Keratinocyte (primary cell): ENCODE results near the gene A3GALT2. TPM values are rescaled to one million over a fixed set of nuclear protein-coding genes. Genes with fewer than 3 reads are reported as not detected.

Source experiments
- DNase-seq: peaks from one replicate; pipeline ENCODE4 v3.0.0-alpha.2; 2011; ENCODE audit warnings: low read depth, missing footprints, low spot score
- FAIRE-seq: peaks from 2 replicates; lab custom pipeline; 2011; peaks lifted over from hg19 to GRCh38; lab: Jason Lieb, UNC
- H2AFZ ChIP-seq: 2 replicates; pipeline ENCODE4 v1.6.0; 2012; ENCODE audit warnings: low read length, control low read depth, inconsistent platforms; ENCODE audit not compliant: control insufficient read depth
- H3K27ac ChIP-seq: 2 replicates; pipeline ENCODE4 v1.5.1; 2011; ENCODE audit warnings: low read length; ENCODE audit not compliant: control insufficient read depth, insufficient read depth
- H3K27me3 ChIP-seq: 3 replicates; pipeline ENCODE4 v1.6.0; 2011; ENCODE audit warnings: low read length; ENCODE audit not compliant: control insufficient read depth, insufficient read depth; ENCODE audit errors: extremely low read depth
- H3K36me3 ChIP-seq, 2 experiments: 2 replicates in 1 of 2; 3 replicates in 1 of 2; pipeline ENCODE4 v1.5.1; 2011; ENCODE audit warnings: low read length in 2 of 2, mild to moderate bottlenecking in 1 of 2; ENCODE audit not compliant: control insufficient read depth in 2 of 2, insufficient read depth in 2 of 2; ENCODE audit errors: extremely low read depth in 1 of 2
- H3K4me1 ChIP-seq: 3 replicates; pipeline ENCODE4 v1.5.1; 2011; ENCODE audit warnings: low read length; ENCODE audit not compliant: control insufficient read depth, insufficient read depth; ENCODE audit errors: extremely low read depth
- H3K4me2 ChIP-seq: 3 replicates; pipeline ENCODE4 v1.6.0; 2011; ENCODE audit warnings: low read depth, low read length; ENCODE audit not compliant: control insufficient read depth, insufficient read depth; ENCODE audit errors: extremely low read depth
- H3K4me3 ChIP-seq, 3 experiments: fragments of 200-600 bp in 1 of 3; sonication (generic) in 1 of 3; 2 replicates in 2 of 3; 3 replicates in 1 of 3; pipeline ENCODE4 v1.5.1; 2011 to 2016; ENCODE audit warnings: low read length in 3 of 3, mild to moderate bottlenecking in 3 of 3, control low read depth in 2 of 3, inconsistent platforms in 1 of 3, low read depth in 1 of 3, mixed read lengths in 1 of 3, mixed run types in 1 of 3, moderate library complexity in 1 of 3; ENCODE audit not compliant: control insufficient read depth in 2 of 3, insufficient read depth in 2 of 3; ENCODE audit errors: extremely low read depth in 1 of 3
- H3K79me2 ChIP-seq: 2 replicates; pipeline ENCODE4 v1.6.0; 2012; ENCODE audit warnings: low read length; ENCODE audit not compliant: control insufficient read depth, insufficient read depth
- H3K9ac ChIP-seq: 3 replicates; pipeline ENCODE4 v1.6.0; 2011; ENCODE audit warnings: low read length; ENCODE audit not compliant: control insufficient read depth, insufficient read depth; ENCODE audit errors: extremely low read depth
- H3K9me1 ChIP-seq: 3 replicates; pipeline ENCODE4 v1.6.0; 2011; ENCODE audit warnings: low read length; ENCODE audit not compliant: control insufficient read depth, insufficient read depth; ENCODE audit errors: extremely low read depth
- H3K9me3 ChIP-seq: 2 replicates; pipeline ENCODE4 v1.5.1; 2012; ENCODE audit warnings: low read depth, low read length; ENCODE audit not compliant: control insufficient read depth
- H4K20me1 ChIP-seq: 3 replicates; pipeline ENCODE4 v1.6.0; 2011; ENCODE audit warnings: low read length; ENCODE audit not compliant: control insufficient read depth, insufficient read depth; ENCODE audit errors: extremely low read depth
- EZH2 ChIP-seq: IDR thresholded peaks from one replicate; pipeline ENCODE4 v1.6.1; 2012; ENCODE audit warnings: inconsistent platforms, mild to moderate bottlenecking, low read length, moderate library complexity
- dilution Hi-C: fragments of 300-500 bp; cut with MboI; formaldehyde crosslinking; loops from one replicate; pipeline ENCODE4 v1.7.0; 2020; ENCODE audit warnings: low sequenced_read_pairs; ENCODE audit not compliant: extremely low pct_ligation_motif_present
- polyA plus RNA-seq, 5 experiments: library from polyadenylated mRNA; depleted of rRNA in 3 of 5; stranded (reverse) in 3 of 5; stranded (forward) in 1 of 5; unstranded in 1 of 5; fragments of >200 nt; gene quantifications; 1 replicate in 1 of 5; 2 replicates in 3 of 5; 3 replicates in 1 of 5; pipeline versions ENCODE4 v1.2.1 to v1.2.3, GENCODE V29; 2011 to 2012; ENCODE audit warnings: missing spikeins in 2 of 5, low read depth in 1 of 5, low replicate concordance in 1 of 5
- TF ChIP-seq, protein P1 (sequence below), 3 experiments: IDR thresholded peaks in 1 of 3; conservative IDR thresholded peaks in 1 of 3; optimal IDR thresholded peaks in 1 of 3; 2 replicates in 2 of 3; 3 replicates in 1 of 3; pipeline versions ENCODE3 to v1.5.1; 2011; ENCODE audit warnings: low read length in 3 of 3, mild to moderate bottlenecking in 3 of 3, moderate library complexity in 2 of 3, control low read depth in 1 of 3, inconsistent platforms in 1 of 3; ENCODE audit not compliant: insufficient read depth in 2 of 3; ENCODE audit errors: extremely low read depth in 1 of 3

The A3GALT2 gene
- polyA plus RNA-seq, 1 donor (not counting 4 experiments of a cell fraction or from before 2014, with no cell fraction given), result not detected

DNA sequence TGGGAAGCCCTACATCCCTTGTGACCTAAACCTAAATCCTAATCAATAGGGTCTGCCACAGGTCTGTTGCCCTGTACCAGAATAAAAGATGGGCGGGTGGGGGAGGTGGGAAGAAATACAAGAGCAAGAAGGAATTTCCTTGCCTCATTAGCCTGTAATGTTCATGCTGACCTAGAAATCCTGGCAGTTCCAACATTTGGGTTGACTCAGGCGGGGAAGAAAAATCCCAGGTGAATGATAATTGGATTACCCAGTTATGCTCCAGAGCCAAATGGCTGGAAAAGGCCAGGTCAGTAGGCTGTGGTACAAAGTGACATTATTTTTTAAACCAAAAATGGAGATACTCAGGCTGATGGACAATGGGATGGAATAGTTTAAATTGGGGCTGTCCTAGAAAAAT is 27.3 kb upstream of the A3GALT2 start:
- Histone ChIP-seq H4K20me1 (peaks cover 3% of the 10 kb centered on the region), H2AFZ (no peak overlapping the region), H3K9ac (peak overlapping the region; percentile 69), H3K36me3 (peaks cover 11 to 31% of the 10 kb centered on the region in 2 experiments), H3K4me3 (peak overlapping the region; percentile 69 to 82 (median 79)), H3K9me3 (no peaks in the 10 kb centered on the region), H3K27ac (peak overlapping the region; percentile 69), H3K79me2 (peaks cover 64% of the 10 kb centered on the region), H3K9me1 (no peaks in the 10 kb centered on the region), H3K4me1 (peaks cover 48% of the 10 kb centered on the region), H3K27me3 (no peaks in the 10 kb centered on the region), H3K4me2 (peak overlapping the region; percentile 90)
- peak; percentile 73 for FAIRE-seq
- no peak for DNase-seq
- dilution Hi-C loops, result no loop called here
- TF ChIP-seq EZH2, result no peak
- TF ChIP-seq, protein P1, sequence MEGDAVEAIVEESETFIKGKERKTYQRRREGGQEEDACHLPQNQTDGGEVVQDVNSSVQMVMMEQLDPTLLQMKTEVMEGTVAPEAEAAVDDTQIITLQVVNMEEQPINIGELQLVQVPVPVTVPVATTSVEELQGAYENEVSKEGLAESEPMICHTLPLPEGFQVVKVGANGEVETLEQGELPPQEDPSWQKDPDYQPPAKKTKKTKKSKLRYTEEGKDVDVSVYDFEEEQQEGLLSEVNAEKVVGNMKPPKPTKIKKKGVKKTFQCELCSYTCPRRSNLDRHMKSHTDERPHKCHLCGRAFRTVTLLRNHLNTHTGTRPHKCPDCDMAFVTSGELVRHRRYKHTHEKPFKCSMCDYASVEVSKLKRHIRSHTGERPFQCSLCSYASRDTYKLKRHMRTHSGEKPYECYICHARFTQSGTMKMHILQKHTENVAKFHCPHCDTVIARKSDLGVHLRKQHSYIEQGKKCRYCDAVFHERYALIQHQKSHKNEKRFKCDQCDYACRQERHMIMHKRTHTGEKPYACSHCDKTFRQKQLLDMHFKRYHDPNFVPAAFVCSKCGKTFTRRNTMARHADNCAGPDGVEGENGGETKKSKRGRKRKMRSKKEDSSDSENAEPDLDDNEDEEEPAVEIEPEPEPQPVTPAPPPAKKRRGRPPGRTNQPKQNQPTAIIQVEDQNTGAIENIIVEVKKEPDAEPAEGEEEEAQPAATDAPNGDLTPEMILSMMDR (optimal IDR thresholded peaks at IDR 0.05 in 1 of 3, IDR thresholded peaks at IDR 0.05 in 1 of 3, conservative IDR thresholded peaks at IDR 0.05 in 1 of 3; ENCODE audit: extremely low read depth in 1 of 3, insufficient read depth in 2 of 3, low read length in 3 of 3), result no peak

DNA sequence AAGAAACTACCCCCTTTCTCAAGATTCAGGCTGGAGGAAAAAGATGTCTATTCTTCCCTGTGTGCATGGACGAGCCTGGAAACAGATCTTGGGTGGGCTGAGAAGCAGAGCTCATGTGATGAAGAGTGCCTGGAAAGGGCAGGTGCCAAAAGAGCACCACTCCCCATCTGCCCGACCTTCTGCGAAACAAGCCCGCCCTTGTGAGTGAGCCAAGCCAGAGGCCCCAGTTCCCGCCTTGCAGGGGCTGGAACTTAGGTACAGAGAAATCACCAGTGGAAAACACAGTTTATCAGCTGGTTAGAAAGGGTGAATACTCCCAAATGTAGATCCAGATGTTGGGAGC is 26.7 kb upstream of the A3GALT2 start:
- Histone ChIP-seq H3K4me1 (peaks cover 53% of the 10 kb centered on the region), H3K27ac (peak overlapping the region; percentile 69), H3K4me2 (peak overlapping the region; percentile 90), H3K79me2 (peaks cover 70% of the 10 kb centered on the region), H3K9me3 (no peaks in the 10 kb centered on the region), H3K27me3 (no peaks in the 10 kb centered on the region), H3K4me3 (peak overlapping the region; percentile 69 to 82 (median 79)), H3K9me1 (no peaks in the 10 kb centered on the region), H3K9ac (peak overlapping the region; percentile 69), H3K36me3 (peaks cover 11 to 27% of the 10 kb centered on the region in 2 experiments), H2AFZ (no peak overlapping the region), H4K20me1 (peaks cover 7% of the 10 kb centered on the region)
- peak; percentile 66 for FAIRE-seq
- TF ChIP-seq, protein P1 (optimal IDR thresholded peaks at IDR 0.05 in 1 of 3, IDR thresholded peaks at IDR 0.05 in 1 of 3, conservative IDR thresholded peaks at IDR 0.05 in 1 of 3; ENCODE audit: extremely low read depth in 1 of 3, insufficient read depth in 2 of 3, low read length in 3 of 3), result no peak
- TF ChIP-seq EZH2, result no peak
- dilution Hi-C loops, result no loop called here
- DNase-seq, result no peak
